OCI-LY3 (cell line): ENCODE measurements around the gene IL17A.

Experiments used
- EZH2phosphoT487 ChIP-seq: fragments of 200-600 bp; shearing (Covaris generic); IDR thresholded peaks from 2 replicates; pipeline ENCODE4 v1.6.1; 2018; ENCODE audit warnings: antibody characterized with exemption, mixed run types, low read depth
- TF ChIP-seq, protein P1 (sequence below): fragments of 200-600, 300-600 bp; sonication (generic); IDR thresholded peaks from 2 replicates; pipeline ENCODE4 v1.5.1; 2014; ENCODE audit warnings: antibody characterized with exemption, low read length, low read depth

DNA sequence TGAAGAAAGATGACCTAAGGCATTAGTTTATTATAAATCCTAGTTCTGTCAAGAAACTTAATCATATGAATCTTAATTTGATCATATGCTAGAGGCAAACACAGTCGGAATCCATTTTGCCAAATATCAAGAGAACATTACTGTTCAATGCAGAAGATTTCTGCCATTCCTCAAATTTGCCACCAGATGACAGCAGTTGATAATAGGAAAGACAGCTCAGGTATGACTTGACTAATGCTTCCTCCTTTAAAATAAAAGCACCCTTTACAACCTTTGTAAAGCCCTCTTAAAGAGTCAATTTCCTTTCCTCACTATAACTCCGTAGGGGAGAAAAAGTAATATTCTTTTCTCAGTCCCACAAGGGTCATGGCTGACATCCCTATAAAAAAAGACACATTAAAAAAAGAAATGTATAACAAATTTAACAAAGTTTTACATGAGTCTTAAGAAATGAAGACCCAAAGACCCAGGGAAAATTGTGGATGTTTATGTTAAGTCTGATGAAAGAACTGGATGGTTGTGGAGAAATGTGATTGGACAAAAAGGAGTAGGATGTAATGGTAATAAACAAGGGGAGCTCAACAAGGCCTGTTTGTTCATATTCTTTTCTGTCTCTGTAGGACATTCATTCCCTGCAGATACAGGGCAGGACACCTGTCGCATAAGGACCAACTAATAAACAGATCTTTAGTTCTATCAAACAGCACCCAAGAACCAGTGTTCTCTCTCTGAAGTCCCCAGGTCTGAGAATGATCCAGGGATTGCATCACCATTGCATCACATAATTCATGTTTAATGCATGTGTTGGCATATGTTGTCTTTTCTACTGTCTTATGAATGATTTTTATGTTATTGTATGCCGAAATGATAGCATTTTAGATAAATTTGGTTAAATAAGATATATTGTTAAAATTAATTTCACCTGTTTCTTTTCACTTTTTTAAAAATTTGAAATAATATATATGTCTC lies 23.0 kb upstream of the IL17A start:
- TF ChIP-seq, protein P1, sequence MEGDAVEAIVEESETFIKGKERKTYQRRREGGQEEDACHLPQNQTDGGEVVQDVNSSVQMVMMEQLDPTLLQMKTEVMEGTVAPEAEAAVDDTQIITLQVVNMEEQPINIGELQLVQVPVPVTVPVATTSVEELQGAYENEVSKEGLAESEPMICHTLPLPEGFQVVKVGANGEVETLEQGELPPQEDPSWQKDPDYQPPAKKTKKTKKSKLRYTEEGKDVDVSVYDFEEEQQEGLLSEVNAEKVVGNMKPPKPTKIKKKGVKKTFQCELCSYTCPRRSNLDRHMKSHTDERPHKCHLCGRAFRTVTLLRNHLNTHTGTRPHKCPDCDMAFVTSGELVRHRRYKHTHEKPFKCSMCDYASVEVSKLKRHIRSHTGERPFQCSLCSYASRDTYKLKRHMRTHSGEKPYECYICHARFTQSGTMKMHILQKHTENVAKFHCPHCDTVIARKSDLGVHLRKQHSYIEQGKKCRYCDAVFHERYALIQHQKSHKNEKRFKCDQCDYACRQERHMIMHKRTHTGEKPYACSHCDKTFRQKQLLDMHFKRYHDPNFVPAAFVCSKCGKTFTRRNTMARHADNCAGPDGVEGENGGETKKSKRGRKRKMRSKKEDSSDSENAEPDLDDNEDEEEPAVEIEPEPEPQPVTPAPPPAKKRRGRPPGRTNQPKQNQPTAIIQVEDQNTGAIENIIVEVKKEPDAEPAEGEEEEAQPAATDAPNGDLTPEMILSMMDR = peak; percentile 98
- no peak for TF ChIP-seq EZH2phosphoT487
